K562 (cell line): Measurements from ENCODE around the gene IL4I1. TPM values are rescaled to one million over a fixed set of nuclear protein-coding genes. Genes with fewer than 3 reads are reported as not detected.

Experiments
- BCL6 ChIP-seq: fragments of 250-450 bp; sonication (Bioruptor Pico); IDR thresholded peaks from 2 replicates; pipeline ENCODE4 v1.4.0; 2020
- BMI1 ChIP-seq: fragments of 150-350 bp; IDR thresholded peaks from 2 replicates; pipeline ENCODE4 v1.6.1; 2014; ENCODE audit warnings: low read length
- HOXB6 ChIP-seq: fragments of 250-450 bp; sonication (Bioruptor Pico); IDR thresholded peaks from 2 replicates; pipeline ENCODE4 v1.5.1; 2022; ENCODE audit warnings: mild to moderate bottlenecking, borderline replicate concordance
- MLLT1 ChIP-seq, 2 experiments: fragments of 450-650 bp; IDR thresholded peaks; 2 replicates each; pipeline ENCODE4 v1.6.1; 2016
- MTA1 ChIP-seq: fragments of 450-650 bp; IDR thresholded peaks from 2 replicates; pipeline ENCODE4 v1.6.1; 2017; ENCODE audit warnings: borderline replicate concordance
- RBM17 ChIP-seq: fragments of 200-400 bp; formaldehyde crosslinking; IDR thresholded peaks from 2 replicates; pipeline ENCODE4 v1.6.1; 2017; ENCODE audit warnings: low read depth, mild to moderate bottlenecking, low read length, borderline replicate concordance
- RFX1 ChIP-seq: fragments of 450-650 bp; IDR thresholded peaks from 2 replicates; pipeline ENCODE4 v1.6.1; 2016; ENCODE audit warnings: mild to moderate bottlenecking, moderate library complexity
- RNF2 ChIP-seq: sonication (generic); IDR thresholded peaks from 2 replicates; pipeline ENCODE4 v1.6.1; 2016
- SIRT6 ChIP-seq: IDR thresholded peaks from one replicate; pipeline ENCODE4 v1.6.1; 2012; ENCODE audit warnings: low read depth, mild to moderate bottlenecking, control low read depth, inconsistent platforms, low read length, moderate library complexity
- SPI1 ChIP-seq: IDR thresholded peaks from 2 replicates; pipeline ENCODE4 v1.6.1; 2011; ENCODE audit warnings: low read depth, low read length, control low read depth, borderline replicate concordance
- TBP ChIP-seq: optimal IDR thresholded peaks from 2 replicates; pipeline ENCODE3; 2011; ENCODE audit warnings: low read depth, low read length, improper control_type of control experiment
- TRIM28 ChIP-seq: fragments of 450-650 bp; IDR thresholded peaks from 2 replicates; pipeline ENCODE4 v1.6.1; 2017
- TSHZ1 ChIP-seq: fragments of 250-450 bp; sonication (Bioruptor Pico); IDR thresholded peaks from 2 replicates; pipeline ENCODE4 v1.4.0; 2020; ENCODE audit warnings: mild to moderate bottlenecking, moderate library complexity
- ZBTB5 ChIP-seq: fragments of 450-650 bp; IDR thresholded peaks from 2 replicates; pipeline ENCODE4 v1.6.1; 2017; ENCODE audit warnings: antibody characterized with exemption
- ZC3H11A ChIP-seq: IDR thresholded peaks from 2 replicates; pipeline ENCODE4 v1.6.1; 2012; ENCODE audit warnings: low read depth, low read length, improper control_type of control experiment
- ZNF445 ChIP-seq: fragments of 250-450 bp; sonication (Bioruptor Pico); IDR thresholded peaks from 2 replicates; pipeline ENCODE4 v1.4.0; 2020; ENCODE audit warnings: low read depth, mild to moderate bottlenecking, moderate library complexity
- ZNF609 ChIP-seq: sonication (generic); formaldehyde crosslinking; IDR thresholded peaks from 2 replicates; pipeline ENCODE4 v1.8.1; 2023; ENCODE audit warnings: missing genetic modification reagents, mild to moderate bottlenecking, borderline replicate concordance
- polyA plus RNA-seq, 8 experiments: library from polyadenylated mRNA; depleted of rRNA in 4 of 8; stranded (reverse) in 5 of 8; unstranded in 3 of 8; fragments of >200 nt; fragmentation: Nextera tagmentation in 2 of 8; fragmentation: Illumina TruSeq in 1 of 8; extraction: Ambion mirVana in 2 of 8; extraction: Trizol in 1 of 8; gene quantifications; 2 replicates each; pipeline versions ENCODE4 v1.2.1 to v1.2.3, GENCODE V29; 2011 to 2014; ENCODE audit warnings: inconsistent platforms in 1 of 8, missing spikeins in 1 of 8
- total RNA-seq, 7 experiments: library from RNA; depleted of rRNA in 6 of 7; stranded (reverse); fragments of >200 nt in 6 of 7; fragmentation: Illumina TruSeq in 2 of 7; extraction: Trizol in 2 of 7; gene quantifications; 2 replicates each; pipeline versions ENCODE4 v1.2.1 to v1.2.3, GENCODE V29; 2011 to 2021; ENCODE audit warnings: low replicate concordance in 1 of 7

The IL4I1 gene
- total and polyA plus RNA-seq, 9 of the 15 experiments (the other 6 are each of a cell fraction or from before 2014, with no cell fraction given): 0.06 to 0.95 (median 0.43) TPM; not detected in 2

- TF ChIP-seq ZBTB5 (no peak), SPI1 (peak; percentile 79), MTA1 (no peak), HOXB6 (CRISPR knock-in tag) (no peak), RBM17 (no peak), MLLT1 (IDR thresholded peaks at IDR 0.05) (peak in 1 of 2 experiments; percentile 42; a peak in 1 of 4 replicates), BCL6 (no peak), TBP (peak; percentile 58), RFX1 (no peak), ZC3H11A (no peak), TSHZ1 (CRISPR knock-in tag) (no peak), ZNF609 (CRISPR knock-in tag) (no peak), RNF2 (no peak; the same call in none of the 2 replicates), SIRT6 (no peak), BMI1 (no peak), TRIM28 (0 out of 2 replicates have a peak, but pooled peaks have one; percentile 15), ZNF445 (no peak)
Observed at GRCh38 chr19:49877020-49877878, 19.4 kb downstream of the IL4I1 start, which contains the start of the genes AKT1S1 and TBC1D17 (continued).
